H1 (cell line): ENCODE data around the gene OR51B2. TPM values are rescaled to one million over a fixed set of nuclear protein-coding genes. Genes with fewer than 3 reads are reported as not detected.

Source experiments
- CTCF ChIA-PET: fragments of 300-600 bp; sonication (Branson Sonifier 250); formaldehyde crosslinking; loops from one replicate; lab custom pipeline; 2021; ENCODE audit not compliant: partially characterized antibody; lab: Charles Lee
- POLR2A ChIA-PET: fragments of 300-600 bp; sonication (Branson Sonifier 250); formaldehyde crosslinking; loops from one replicate; lab custom pipeline; 2021; ENCODE audit warnings: inconsistent platforms; ENCODE audit not compliant: partially characterized antibody; lab: Charles Lee
- DNase-seq, 2 experiments: peaks; one replicate each; pipeline versions ENCODE4 v3.0.0 to v3.0.0-alpha.2; 2010 to 2022; ENCODE audit warnings: low spot score in 2 of 2, low read depth in 1 of 2, mixed read lengths in 1 of 2
- FAIRE-seq: peaks from 2 replicates; lab custom pipeline; 2011; peaks lifted over from hg19 to GRCh38; lab: Jason Lieb, UNC
- H2AFZ ChIP-seq: 2 replicates; pipeline ENCODE4 v1.8.1; 2012; ENCODE audit warnings: low read length, inconsistent platforms
- H2AK5ac ChIP-seq: 2 replicates; pipeline ENCODE4 v1.6.1; 2013; ENCODE audit warnings: low read depth, low read length
- H2BK120ac ChIP-seq: replicated peaks from 2 replicates; pipeline ENCODE3; 2013; ENCODE audit warnings: low read depth, low read length, inconsistent platforms
- H2BK12ac ChIP-seq: 2 replicates; pipeline ENCODE4 v1.6.1; 2013; ENCODE audit warnings: low read depth, low read length
- H2BK15ac ChIP-seq: 2 replicates; pipeline ENCODE4 v1.6.1; 2013; ENCODE audit warnings: low read length
- H2BK20ac ChIP-seq: 2 replicates; pipeline ENCODE4 v1.6.1; 2013; ENCODE audit warnings: low read length
- H2BK5ac ChIP-seq: 2 replicates; pipeline ENCODE4 v1.6.1; 2013; ENCODE audit warnings: low read depth, low read length
- H3K14ac ChIP-seq: 2 replicates; pipeline ENCODE4 v1.6.1; 2013; ENCODE audit warnings: inconsistent platforms; ENCODE audit not compliant: insufficient read length
- H3K18ac ChIP-seq: 2 replicates; pipeline ENCODE4 v1.6.1; 2013; ENCODE audit warnings: low read length; ENCODE audit errors: extremely low read depth
- H3K23ac ChIP-seq: 2 replicates; pipeline ENCODE4 v1.6.1; 2013; ENCODE audit warnings: inconsistent platforms; ENCODE audit not compliant: insufficient read length
- H3K23me2 ChIP-seq: 2 replicates; pipeline ENCODE4 v1.6.1; 2013; ENCODE audit warnings: low read depth, low read length
- H3K27ac ChIP-seq: 2 replicates; pipeline ENCODE4 v1.6.1; 2011; ENCODE audit warnings: low read depth, low read length, inconsistent platforms
- H3K27me3 ChIP-seq, 4 experiments: replicated peaks in 1 of 4; 1 replicate in 1 of 4; 2 replicates in 3 of 4; pipeline versions ENCODE4 v1.6.1 to v1.8.1; 2011 to 2013; ENCODE audit warnings: low read length in 3 of 4, mild to moderate bottlenecking in 3 of 4, inconsistent platforms in 2 of 4, mixed read lengths in 2 of 4, moderate library complexity in 1 of 4; ENCODE audit not compliant: control insufficient read depth in 3 of 4, insufficient read depth in 3 of 4; ENCODE audit errors: extremely low read depth in 1 of 4
- H3K36me3 ChIP-seq, 4 experiments: 2 replicates each; pipeline versions ENCODE4 v1.6.1 to v1.8.1; 2011 to 2013; ENCODE audit warnings: mild to moderate bottlenecking in 4 of 4, low read length in 3 of 4, moderate library complexity in 2 of 4, control low read depth in 1 of 4, inconsistent platforms in 1 of 4; ENCODE audit not compliant: insufficient read depth in 4 of 4, control insufficient read depth in 2 of 4
- H3K4ac ChIP-seq: replicated peaks from 2 replicates; pipeline ENCODE3; 2013; ENCODE audit warnings: low read length, low read depth, mixed read lengths, inconsistent platforms; ENCODE audit not compliant: insufficient read length
- H3K4me1 ChIP-seq, 4 experiments: replicated peaks in 1 of 4; 1 replicate in 1 of 4; 2 replicates in 3 of 4; pipeline versions ENCODE4 v1.6.1 to v1.8.1; 2011 to 2013; ENCODE audit warnings: low read length in 3 of 4, inconsistent platforms in 2 of 4, mixed read lengths in 1 of 4; ENCODE audit not compliant: insufficient read depth in 4 of 4, control insufficient read depth in 3 of 4
- H3K4me2 ChIP-seq, 2 experiments: 2 replicates each; pipeline versions ENCODE4 v1.6.1 to v1.8.1; 2011 to 2013; ENCODE audit warnings: low read depth in 2 of 2, low read length in 2 of 2, control low read depth in 1 of 2, inconsistent platforms in 1 of 2, mild to moderate bottlenecking in 1 of 2; ENCODE audit not compliant: insufficient read depth in 1 of 2
- H3K4me3 ChIP-seq, 4 experiments: fragments of 200-600, 300-600 bp in 1 of 4; sonication (generic), shearing (Covaris generic), sonication (Bioruptor Twin) in 1 of 4; 2 replicates each; pipeline versions ENCODE4 v1.5.1 to v1.8.1; 2011 to 2016; ENCODE audit warnings: low read length in 4 of 4, low read depth in 3 of 4, control low read depth in 2 of 4, inconsistent platforms in 2 of 4, mild to moderate bottlenecking in 2 of 4, mixed read lengths in 1 of 4, moderate library complexity in 1 of 4; ENCODE audit not compliant: insufficient read depth in 2 of 4; ENCODE audit errors: extremely low read depth in 1 of 4
- H3K56ac ChIP-seq: replicated peaks from 2 replicates; pipeline ENCODE3; 2013; ENCODE audit warnings: low read depth, mild to moderate bottlenecking, mixed read lengths, low read length, inconsistent platforms; ENCODE audit not compliant: insufficient read length
- H3K79me1 ChIP-seq: 2 replicates; pipeline ENCODE4 v1.6.1; 2013; ENCODE audit warnings: low read depth, low read length, control low read depth
- H3K79me2 ChIP-seq, 2 experiments: 2 replicates each; pipeline versions ENCODE4 v1.6.1 to v1.8.1; 2012 to 2013; ENCODE audit warnings: low read length in 2 of 2, mild to moderate bottlenecking in 2 of 2, inconsistent platforms in 1 of 2; ENCODE audit not compliant: insufficient read depth in 2 of 2, control insufficient read depth in 1 of 2
- H3K9ac ChIP-seq, 4 experiments: replicated peaks in 1 of 4; 1 replicate in 1 of 4; 2 replicates in 3 of 4; pipeline versions ENCODE4 v1.6.1 to v1.8.1; 2011 to 2013; ENCODE audit warnings: low read depth in 3 of 4, low read length in 3 of 4, control low read depth in 2 of 4, mild to moderate bottlenecking in 2 of 4, moderate library complexity in 2 of 4, inconsistent platforms in 1 of 4; ENCODE audit errors: extremely low read depth in 1 of 4
- H3K9me3 ChIP-seq, 2 experiments: 2 replicates each; pipeline versions ENCODE4 v1.6.1 to v1.8.1; 2012 to 2013; ENCODE audit warnings: mild to moderate bottlenecking in 2 of 2, moderate library complexity in 2 of 2, control low read depth in 1 of 2, inconsistent platforms in 1 of 2, low read depth in 1 of 2, low read length in 1 of 2, mixed read lengths in 1 of 2; ENCODE audit not compliant: insufficient read depth in 2 of 2
- H4K20me1 ChIP-seq, 2 experiments: replicated peaks in 1 of 2; 2 replicates each; pipeline versions ENCODE3 to v1.8.1; 2011 to 2013; ENCODE audit warnings: inconsistent platforms in 2 of 2, low read length in 2 of 2, mild to moderate bottlenecking in 1 of 2; ENCODE audit not compliant: insufficient read depth in 2 of 2, control insufficient read depth in 1 of 2
- H4K5ac ChIP-seq: 2 replicates; pipeline ENCODE4 v1.6.1; 2013; ENCODE audit warnings: low read length, low read depth, mixed read lengths, inconsistent platforms; ENCODE audit not compliant: insufficient read length
- H4K8ac ChIP-seq: 2 replicates; pipeline ENCODE4 v1.8.0; 2013; ENCODE audit warnings: mild to moderate bottlenecking, moderate library complexity, low read length, inconsistent platforms; ENCODE audit not compliant: insufficient read depth; ENCODE audit errors: extremely low read depth
- H4K91ac ChIP-seq: replicated peaks from 2 replicates; pipeline ENCODE3; 2013; ENCODE audit warnings: low read length, mixed read lengths, inconsistent platforms; ENCODE audit not compliant: insufficient read length
- MAFK ChIP-seq: IDR thresholded peaks from 2 replicates; pipeline ENCODE4 v1.6.1; 2012; ENCODE audit warnings: low read depth, mild to moderate bottlenecking, improper control_type of control experiment, low read length
- RFX5 ChIP-seq: IDR thresholded peaks from 2 replicates; pipeline ENCODE4 v1.6.1; 2011; ENCODE audit warnings: low read depth, low read length, improper control_type of control experiment, borderline replicate concordance
- RNF2 ChIP-seq: fragments of 200-900, 300-1000 bp; sonication (generic); IDR thresholded peaks from 2 replicates; pipeline ENCODE4 v1.7.1; 2016; ENCODE audit warnings: borderline replicate concordance, low read depth, mild to moderate bottlenecking, antibody characterized with exemption, low read length; ENCODE audit not compliant: poor library complexity, severe bottlenecking; ENCODE audit errors: missing control alignments
- YY1 ChIP-seq: IDR thresholded peaks from 2 replicates; pipeline ENCODE4 v1.6.1; 2011; ENCODE audit warnings: low read depth, mild to moderate bottlenecking, low read length
- WGBS, 2 experiments: shearing (Covaris generic) in 1 of 2; methylation state at CpG; one replicate each; pipeline versions ENCODE4 v1.1.6 to v1.1.7; 2013 to 2015; ENCODE audit warnings: low lambda C conversion rate in 2 of 2, mixed read lengths in 2 of 2, inconsistent platforms in 1 of 2, low coverage in 1 of 2, missing lambda C conversion rate in 1 of 2; ENCODE audit not compliant: insufficient replicate concordance in 2 of 2, insufficient coverage in 1 of 2, insufficient read length in 1 of 2; ENCODE audit errors: extremely low coverage in 1 of 2, missing lambda C conversion rate in 1 of 2; 5-methylcytosine and 5-hydroxymethylcytosine counted together
- polyA plus RNA-seq, 7 experiments: library from polyadenylated mRNA; depleted of rRNA in 3 of 7; stranded (reverse) in 5 of 7; unstranded in 2 of 7; fragments of >200 nt in 5 of 7; fragments of 200-250 nt in 2 of 7; gene quantifications; 1 replicate in 5 of 7; 2 replicates in 1 of 7; 4 replicates in 1 of 7; pipeline versions ENCODE4 v1.2.1 to v1.2.3, GENCODE V29; 2011 to 2013; ENCODE audit warnings: missing spikeins in 2 of 7, mixed read lengths in 2 of 7
- total RNA-seq: library from RNA; stranded (reverse); fragmentation: NEBNext Ultra II Directional; extraction: Animal tissue kit (Norgen Biotek cat#: 25700); gene quantifications from 2 replicates; pipeline ENCODE4 v1.2.1, GENCODE V29; 2021
- TF ChIP-seq, protein P1 (sequence below): IDR thresholded peaks from 2 replicates; pipeline ENCODE4 v1.6.1; 2012; ENCODE audit warnings: low read length, inconsistent platforms

OR51B2 gene
- total and polyA plus RNA-seq, 2 of the 8 experiments (the other 6 are each of a cell fraction or from before 2014, with no cell fraction given) = not detected

DNA sequence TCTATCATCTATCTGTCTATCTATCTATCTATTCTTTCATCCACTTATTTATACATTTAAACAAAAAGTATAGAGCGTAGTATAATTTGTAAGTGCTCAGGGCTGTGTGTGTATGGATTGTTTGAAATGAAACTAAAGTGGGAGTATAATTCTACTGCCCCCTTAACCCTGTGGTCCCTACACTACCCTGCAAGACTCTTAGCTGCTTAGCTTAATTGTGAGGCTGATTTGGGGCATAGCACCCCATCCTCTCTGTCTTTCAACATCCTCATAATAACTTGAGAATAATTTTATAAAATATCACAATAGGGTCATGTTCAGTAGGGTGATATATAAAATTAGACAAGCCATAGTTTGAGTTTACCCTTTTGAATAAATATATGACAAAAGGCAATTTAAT is 34.0 kb downstream of the OR51B2 start:
- H3K4ac ChIP-seq = no peak overlapping the region
- WGBS, 2 experiments = 96% methylated on average over 1 of the region's 1 CpG; no CpG with 5 or more reads in 1 of the 2 experiments
- H3K4me1 ChIP-seq = no peaks in the 10 kb centered on the region
- H3K9me3 ChIP-seq = no peaks in the 10 kb centered on the region; a peak in 1 of 4 replicates
- H3K36me3 ChIP-seq = no peaks in the 10 kb centered on the region
- no peak overlapping the region for H2BK5ac ChIP-seq
- no peak overlapping the region for H4K91ac ChIP-seq
- H2BK120ac ChIP-seq = no peak overlapping the region
- H2BK15ac ChIP-seq = no peak overlapping the region
- DNase-seq (no peak), FAIRE-seq (no peak)
- H2AK5ac ChIP-seq = no peak overlapping the region
- H3K9ac ChIP-seq = no peak overlapping the region
- no peak overlapping the region for H3K4me3 ChIP-seq
- POLR2A ChIA-PET = no interaction called here
- TF ChIP-seq, protein P1, sequence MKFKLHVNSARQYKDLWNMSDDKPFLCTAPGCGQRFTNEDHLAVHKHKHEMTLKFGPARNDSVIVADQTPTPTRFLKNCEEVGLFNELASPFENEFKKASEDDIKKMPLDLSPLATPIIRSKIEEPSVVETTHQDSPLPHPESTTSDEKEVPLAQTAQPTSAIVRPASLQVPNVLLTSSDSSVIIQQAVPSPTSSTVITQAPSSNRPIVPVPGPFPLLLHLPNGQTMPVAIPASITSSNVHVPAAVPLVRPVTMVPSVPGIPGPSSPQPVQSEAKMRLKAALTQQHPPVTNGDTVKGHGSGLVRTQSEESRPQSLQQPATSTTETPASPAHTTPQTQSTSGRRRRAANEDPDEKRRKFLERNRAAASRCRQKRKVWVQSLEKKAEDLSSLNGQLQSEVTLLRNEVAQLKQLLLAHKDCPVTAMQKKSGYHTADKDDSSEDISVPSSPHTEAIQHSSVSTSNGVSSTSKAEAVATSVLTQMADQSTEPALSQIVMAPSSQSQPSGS = no peak
- no peak for TF ChIP-seq YY1
- TF ChIP-seq RFX5 = no peak
- TF ChIP-seq MAFK = no peak
- TF ChIP-seq RNF2 = no peak
- TF ChIP-seq, all 59 proteins: peak for 0
- H2AFZ ChIP-seq = no peak overlapping the region
- no peaks in the 10 kb centered on the region for H3K23me2 ChIP-seq
- H3K14ac ChIP-seq = no peak overlapping the region
- no peaks in the 10 kb centered on the region for H3K79me1 ChIP-seq
- no peak overlapping the region for H3K4me2 ChIP-seq
- no peak overlapping the region for H3K23ac ChIP-seq
- H2BK12ac ChIP-seq = no peak overlapping the region
- no peak overlapping the region for H3K27ac ChIP-seq
- CTCF ChIA-PET = interaction anchor here (0.8 to 4.2 kb wide), 18 partner anchors 10 to 517 kb away, joined by 3 to 48 read pairs (median 4); no protein-coding TSS in a partner anchor
- H3K56ac ChIP-seq = no peak overlapping the region
- H3K27me3 ChIP-seq = no peaks in the 10 kb centered on the region
- no peak overlapping the region for H4K8ac ChIP-seq
- no peak overlapping the region for H4K5ac ChIP-seq
- no peaks in the 10 kb centered on the region for H3K79me2 ChIP-seq
- H3K18ac ChIP-seq = no peak overlapping the region
- no peak overlapping the region for H2BK20ac ChIP-seq
- no peaks in the 10 kb centered on the region for H4K20me1 ChIP-seq
